ENCODE data around the gene SAMD15.

Gene SAMD15

GRCh38 chr14:77346495-77346894 lies 30.7 kb upstream of the SAMD15 start:
- Histone ChIP-seq H3K27me3 (ENCODE audit: insufficient read depth, low read length, poor library complexity) (no peaks in the 10 kb centered on the region), H2AFZ (ENCODE audit: low read depth, low read length) (no peak overlapping the region), H3K79me2 (ENCODE audit: insufficient read depth, low read length) (no peaks in the 10 kb centered on the region), H3K4me2 (ENCODE audit: insufficient read depth, low read length) (no peak overlapping the region), H3K27ac (ENCODE audit: low read length) (no peak overlapping the region), H3K4me1 (ENCODE audit: insufficient read depth, low read length) (no peaks in the 10 kb centered on the region), H3K36me3 (ENCODE audit: insufficient read depth, low read length) (peaks cover 48% of the 10 kb centered on the region), H4K20me1 (ENCODE audit: insufficient read depth, low read length) (no peaks in the 10 kb centered on the region), H3K9ac (ENCODE audit: low read depth, low read length) (no peak overlapping the region), H3K4me3 (ENCODE audit: low read depth in 1 of 2, low read length in 2 of 2) (no peak overlapping the region), H3K9me3 (ENCODE audit: insufficient read depth, low read length, severe bottlenecking) (no peaks in the 10 kb centered on the region)
- TF ChIP-seq CTCF (IDR thresholded peaks at IDR 0.05; ENCODE audit: borderline replicate concordance, extremely low read depth, low read length, poor library complexity, severe bottlenecking), result no peak
- TF ChIP-seq EZH2 (IDR thresholded peaks at IDR 0.05; ENCODE audit: borderline replicate concordance, low read depth, low read length, severe bottlenecking), result no peak
- no peak for ATAC-seq (ENCODE audit: insufficient read depth, low read depth)
- DNase-seq, result no peak

- no peaks in the 10 kb centered on the region for H3K4me1 ChIP-seq (ENCODE audit: insufficient read depth, low read length)
- no peaks in the 10 kb centered on the region for H3K27me3 ChIP-seq (ENCODE audit: insufficient read depth, low read length, poor library complexity)
- H2AFZ ChIP-seq (ENCODE audit: low read depth, low read length), result no peak overlapping the region
- peaks cover 36% of the 10 kb centered on the region for H3K36me3 ChIP-seq (ENCODE audit: insufficient read depth, low read length)
- H3K4me2 ChIP-seq (ENCODE audit: insufficient read depth, low read length), result no peak overlapping the region
- TF ChIP-seq CTCF (IDR thresholded peaks at IDR 0.05; ENCODE audit: borderline replicate concordance, extremely low read depth, low read length, poor library complexity, severe bottlenecking) (no peak), EZH2 (IDR thresholded peaks at IDR 0.05; ENCODE audit: borderline replicate concordance, low read depth, low read length, severe bottlenecking) (no peak)
- H4K20me1 ChIP-seq (ENCODE audit: insufficient read depth, low read length), result no peaks in the 10 kb centered on the region
- peaks cover 3% of the 10 kb centered on the region; the same call in 1 of the 2 replicates for H3K79me2 ChIP-seq (ENCODE audit: insufficient read depth, low read length)
- H3K4me3 ChIP-seq (ENCODE audit: low read depth in 1 of 2, low read length in 2 of 2), result no peak overlapping the region
- H3K9ac ChIP-seq (ENCODE audit: low read depth, low read length), result no peak overlapping the region
- H3K27ac ChIP-seq (ENCODE audit: low read length), result no peak overlapping the region
- DNase-seq, result no peak
- H3K9me3 ChIP-seq (ENCODE audit: insufficient read depth, low read length, severe bottlenecking), result no peaks in the 10 kb centered on the region
- no peak for ATAC-seq (ENCODE audit: insufficient read depth, low read depth)
Observed at GRCh38 chr14:77347751-77348150, 29.4 kb upstream of the SAMD15 start.

- Histone ChIP-seq H3K4me2 (ENCODE audit: insufficient read depth, low read length) (no peak overlapping the region), H3K4me3 (ENCODE audit: low read depth in 1 of 2, low read length in 2 of 2) (no peak overlapping the region), H3K4me1 (ENCODE audit: insufficient read depth, low read length) (no peaks in the 10 kb centered on the region), H3K27me3 (ENCODE audit: insufficient read depth, low read length, poor library complexity) (no peaks in the 10 kb centered on the region), H3K27ac (ENCODE audit: low read length) (no peak overlapping the region), H2AFZ (ENCODE audit: low read depth, low read length) (no peak overlapping the region), H3K9ac (ENCODE audit: low read depth, low read length) (no peak overlapping the region), H4K20me1 (ENCODE audit: insufficient read depth, low read length) (no peaks in the 10 kb centered on the region), H3K79me2 (ENCODE audit: insufficient read depth, low read length) (peaks cover 16% of the 10 kb centered on the region), H3K36me3 (ENCODE audit: insufficient read depth, low read length) (peaks cover 17% of the 10 kb centered on the region), H3K9me3 (ENCODE audit: insufficient read depth, low read length, severe bottlenecking) (no peaks in the 10 kb centered on the region)
- ATAC-seq (ENCODE audit: insufficient read depth, low read depth), result no peak
- no peak for TF ChIP-seq CTCF (IDR thresholded peaks at IDR 0.05; ENCODE audit: borderline replicate concordance, extremely low read depth, low read length, poor library complexity, severe bottlenecking)
- TF ChIP-seq EZH2 (IDR thresholded peaks at IDR 0.05; ENCODE audit: borderline replicate concordance, low read depth, low read length, severe bottlenecking), result no peak
- DNase-seq, result no peak
Observed at GRCh38 chr14:77353469-77354141, 23.6 kb upstream of the SAMD15 start.

Measured in DND-41 (cell line).